HCT116 (cell line): ENCODE data around the gene TLL2. TPM values are rescaled to one million over a fixed set of nuclear protein-coding genes. Genes with fewer than 3 reads are reported as not detected.

Experiments
- ATAC-seq: fragments of 200-7000 bp; cut with Tn5 transposase; 2 replicates; pipeline ENCODE4 v1.9.1; 2020; ENCODE audit warnings: mild to moderate bottlenecking, moderate library complexity
- BruUV-seq: library from RNA; stranded (reverse); fragments of 400-500 nt; replicated peaks from 2 replicates; lab custom pipeline; 2021; lab: Mats Ljungman, UMichigan
- CTCF ChIA-PET: fragments of 300-600 bp; sonication (Branson Sonifier 250); formaldehyde crosslinking; loops from one replicate; lab custom pipeline; 2021; ENCODE audit warnings: antibody characterized with exemption; lab: Charles Lee
- POLR2A ChIA-PET: fragments of 300-600, 350-600 bp; sonication (Branson Sonifier 250); formaldehyde crosslinking; loops from one replicate; lab custom pipeline; 2021; ENCODE audit warnings: antibody characterized with exemption; lab: Charles Lee
- RAD21 ChIA-PET, 2 experiments: fragments of 300-600 bp; sonication (Branson Sonifier 250); formaldehyde crosslinking; loops; one replicate each; lab custom pipeline; 2023; ENCODE audit warnings: low total read pairs in 2 of 2; ENCODE audit not compliant: uncharacterized antibody in 2 of 2, unreplicated experiment in 2 of 2, low non-redundant PET in 1 of 2; lab: Charles Lee
- DNase-seq: peaks from one replicate; pipeline ENCODE4 v3.0.0-alpha.2; 2010; ENCODE audit warnings: low read depth, low spot score
- H2AFZ ChIP-seq: fragments of 200-600 bp; shearing (Covaris generic), sonication (generic); 2 replicates; pipeline ENCODE4 v1.6.1; 2017; ENCODE audit warnings: low read depth, mixed run types, mixed read lengths, antibody characterized with exemption, low read length; ENCODE audit not compliant: poor library complexity, severe bottlenecking
- H3K27ac ChIP-seq: 2 replicates; pipeline ENCODE4 v1.5.1; 2012; ENCODE audit warnings: low read depth, low read length
- H3K27me3 ChIP-seq: fragments of 200-600 bp; sonication (generic); 2 replicates; pipeline ENCODE4 v1.6.1; 2016; ENCODE audit warnings: mixed run types, low read length, mixed read lengths; ENCODE audit not compliant: insufficient read depth
- H3K36me3 ChIP-seq, 2 experiments: fragments of 200-500 bp in 1 of 2; fragments of 200-600 bp in 1 of 2; sonication (Bioruptor generic) in 1 of 2; sonication (generic) in 1 of 2; 2 replicates each; pipeline versions ENCODE4 v1.5.1 to v1.6.1; 2014 to 2016; ENCODE audit warnings: low read length in 2 of 2, inconsistent platforms in 1 of 2, mixed read lengths in 1 of 2, mixed run types in 1 of 2; ENCODE audit not compliant: insufficient read depth in 2 of 2, control insufficient read depth in 1 of 2
- H3K4me1 ChIP-seq, 2 experiments: fragments of 200-600 bp in 1 of 2; sonication (generic) in 1 of 2; 2 replicates each; pipeline versions ENCODE4 v1.5.1 to v1.6.1; 2012 to 2017; ENCODE audit warnings: low read length in 2 of 2, inconsistent platforms in 1 of 2, mild to moderate bottlenecking in 1 of 2, mixed read lengths in 1 of 2, mixed run types in 1 of 2, moderate library complexity in 1 of 2; ENCODE audit not compliant: insufficient read depth in 2 of 2, control insufficient read depth in 1 of 2
- H3K4me2 ChIP-seq: fragments of 200-600 bp; sonication (generic); 2 replicates; pipeline ENCODE4 v1.6.1; 2017; ENCODE audit warnings: mixed run types, low read length, mixed read lengths
- H3K4me3 ChIP-seq, 2 experiments: fragments of 200-600 bp in 1 of 2; sonication (generic) in 1 of 2; replicated peaks in 1 of 2; 2 replicates each; pipeline ENCODE4 v1.5.1; 2011 to 2016; ENCODE audit warnings: low read length in 2 of 2, control low read depth in 1 of 2, low read depth in 1 of 2, mild to moderate bottlenecking in 1 of 2, mixed read lengths in 1 of 2, mixed run types in 1 of 2
- H3K79me2 ChIP-seq: fragments of 200-600 bp; sonication (generic); 2 replicates; pipeline ENCODE4 v1.6.1; 2017; ENCODE audit warnings: mild to moderate bottlenecking, mixed run types, low read length, moderate library complexity, mixed read lengths; ENCODE audit not compliant: insufficient read depth
- H3K9ac ChIP-seq: fragments of 200-600 bp; sonication (generic); 2 replicates; pipeline ENCODE4 v1.6.1; 2016; ENCODE audit warnings: low read length, mixed read lengths
- H3K9me2 ChIP-seq: fragments of 200-600 bp; sonication (generic), shearing (Covaris generic); 2 replicates; pipeline ENCODE4 v1.6.1; 2017; ENCODE audit warnings: mixed run types, mild to moderate bottlenecking, moderate library complexity; ENCODE audit not compliant: insufficient read depth
- H3K9me3 ChIP-seq, 2 experiments: fragments of 200-500 bp in 1 of 2; fragments of 200-600 bp in 1 of 2; sonication (Bioruptor generic) in 1 of 2; sonication (generic) in 1 of 2; 2 replicates each; pipeline ENCODE4 v1.6.1; 2014 to 2017; ENCODE audit warnings: low read length in 2 of 2, mixed read lengths in 2 of 2, inconsistent platforms in 1 of 2, low read depth in 1 of 2, mild to moderate bottlenecking in 1 of 2, mixed run types in 1 of 2, moderate library complexity in 1 of 2; ENCODE audit not compliant: control insufficient read depth in 1 of 2, insufficient read depth in 1 of 2
- H4K20me1 ChIP-seq: fragments of 200-600 bp; sonication (generic), shearing (Covaris generic); 2 replicates; pipeline ENCODE4 v1.6.1; 2017; ENCODE audit warnings: mixed run types, mild to moderate bottlenecking, moderate library complexity; ENCODE audit not compliant: insufficient read depth
- CBX3 ChIP-seq: IDR thresholded peaks from 2 replicates; pipeline ENCODE4 v1.6.1; 2012; ENCODE audit warnings: low read depth
- CEBPB ChIP-seq: IDR thresholded peaks from 2 replicates; pipeline ENCODE4 v1.6.1; 2012; ENCODE audit warnings: low read depth
- EGR1 ChIP-seq: IDR thresholded peaks from 2 replicates; pipeline ENCODE4 v1.6.1; 2012; ENCODE audit warnings: low read depth
- ELF1 ChIP-seq: IDR thresholded peaks from 2 replicates; pipeline ENCODE4 v1.6.1; 2012; ENCODE audit warnings: low read depth, borderline replicate concordance
- EZH2 ChIP-seq: fragments of 200-600 bp; sonication (generic); IDR thresholded peaks from 2 replicates; pipeline ENCODE4 v1.6.1; 2017; ENCODE audit warnings: antibody characterized with exemption, mixed run types
- EZH2phosphoT487 ChIP-seq: fragments of 200-600 bp; IDR thresholded peaks from 2 replicates; pipeline ENCODE4 v1.6.1; 2018; ENCODE audit warnings: antibody characterized with exemption, borderline replicate concordance
- FOSL1 ChIP-seq: IDR thresholded peaks from 2 replicates; pipeline ENCODE4 v1.6.1; 2012; ENCODE audit warnings: low read depth
- JUND ChIP-seq: IDR thresholded peaks from 2 replicates; pipeline ENCODE4 v1.6.1; 2012
- POLR2A ChIP-seq: IDR thresholded peaks from 2 replicates; pipeline ENCODE4 v1.7.0; 2011; ENCODE audit warnings: borderline replicate concordance; ENCODE audit not compliant: insufficient read depth, insufficient read length; ENCODE audit errors: extremely low read depth
- RAD21 ChIP-seq: IDR thresholded peaks from 2 replicates; pipeline ENCODE4 v1.6.1; 2012; ENCODE audit warnings: low read depth, mild to moderate bottlenecking
- SIN3A ChIP-seq: IDR thresholded peaks from 2 replicates; pipeline ENCODE4 v1.6.1; 2012; ENCODE audit warnings: low read depth
- SRF ChIP-seq: IDR thresholded peaks from 2 replicates; pipeline ENCODE4 v1.6.1; 2012; ENCODE audit warnings: low read depth
- YY1 ChIP-seq: IDR thresholded peaks from 2 replicates; pipeline ENCODE4 v1.6.1; 2011; ENCODE audit warnings: low read length, low read depth, moderate library complexity, mild to moderate bottlenecking; ENCODE audit not compliant: insufficient replicate concordance; ENCODE audit errors: extremely low read depth
- ZFX ChIP-seq: fragments of 450-650 bp; IDR thresholded peaks from 2 replicates; pipeline ENCODE4 v1.6.1; 2017
- intact Hi-C: fragments of 100-400 bp; cut with micrococcal nuclease; formaldehyde crosslinking; loops from 2 replicates; pipeline ENCODE4 v1.10.0; 2022
- total RNA-seq: library from RNA; stranded (reverse); gene quantifications from one replicate; pipeline ENCODE4 v1.2.1, GENCODE V29; 2021; ENCODE audit not compliant: unreplicated experiment
- TF ChIP-seq, protein P1 (sequence below): IDR thresholded peaks from 2 replicates; pipeline ENCODE4 v1.6.1; 2012
- TF ChIP-seq, protein P2 (sequence below): IDR thresholded peaks from 2 replicates; pipeline ENCODE4 v1.6.1; 2012; ENCODE audit warnings: low read depth

The TLL2 gene
- total RNA-seq, 1 experiment from 2014 or later, result 1.3 TPM

DNA sequence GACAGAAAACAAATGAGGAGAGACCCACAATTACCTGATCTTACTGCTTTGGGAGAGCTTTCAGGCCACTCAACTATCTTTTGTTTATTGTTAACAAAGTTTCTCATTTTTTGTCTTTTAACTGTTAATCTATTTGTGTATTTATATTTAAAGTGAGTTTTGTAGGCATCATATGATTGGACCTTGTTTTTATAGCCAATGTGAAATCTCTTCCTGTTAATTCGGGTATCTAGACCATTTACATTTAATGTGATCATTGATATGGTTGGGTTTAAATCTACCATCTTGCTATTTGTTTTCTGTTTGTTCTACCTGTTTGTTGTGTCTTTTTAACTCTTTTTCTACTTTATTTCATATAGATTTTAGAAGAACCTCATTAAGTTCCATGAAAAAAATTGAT is 167.4 kb downstream of the TLL2 start:
- ATAC-seq (no peak), DNase-seq (no peak)
- Histone ChIP-seq H3K79me2 (no peaks in the 10 kb centered on the region), H3K4me2 (no peak overlapping the region), H3K4me3 (no peak overlapping the region), H2AFZ (no peak overlapping the region), H3K9me3 (peaks cover 0 to 5% of the 10 kb centered on the region in 2 experiments; a peak in 2 of 4 replicates), H3K36me3 (no peaks in the 10 kb centered on the region), H3K9ac (no peak overlapping the region), H3K4me1 (no peaks in the 10 kb centered on the region), H3K9me2 (no peaks in the 10 kb centered on the region), H3K27ac (no peak overlapping the region), H4K20me1 (no peaks in the 10 kb centered on the region), H3K27me3 (no peaks in the 10 kb centered on the region)
- intact Hi-C loops, result no loop called here
- POLR2A ChIA-PET, result no interaction called here
- RAD21 ChIA-PET, result no interaction called here
- CTCF ChIA-PET, result no interaction called here
- no TSS peak for BruUV-seq
- TF ChIP-seq CBX3 (0 out of 2 replicates have a peak, but pooled peaks have one; percentile 47), FOSL1 (no peak)
- TF ChIP-seq, protein P1, sequence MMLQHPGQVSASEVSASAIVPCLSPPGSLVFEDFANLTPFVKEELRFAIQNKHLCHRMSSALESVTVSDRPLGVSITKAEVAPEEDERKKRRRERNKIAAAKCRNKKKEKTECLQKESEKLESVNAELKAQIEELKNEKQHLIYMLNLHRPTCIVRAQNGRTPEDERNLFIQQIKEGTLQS, result no peak

DNA sequence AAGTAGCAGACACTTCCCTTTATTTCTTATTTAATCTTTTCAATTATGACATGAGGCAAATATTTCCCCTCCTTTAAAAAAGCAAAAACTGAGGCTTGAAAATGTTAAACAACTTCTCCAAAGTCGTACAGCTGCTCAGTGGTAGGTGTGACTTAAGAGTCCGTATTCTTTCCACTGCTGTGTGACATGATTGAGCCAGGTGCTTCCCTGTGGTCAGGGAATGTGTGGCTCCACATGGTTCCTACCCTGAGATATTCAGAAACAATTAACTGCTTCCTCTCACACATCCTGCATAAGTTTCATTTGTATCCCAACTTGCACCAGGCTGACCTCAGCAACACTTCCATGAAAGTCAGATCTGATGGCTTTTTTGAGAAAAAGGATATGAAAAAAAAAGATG is 168.5 kb downstream of the TLL2 start:
- TF ChIP-seq RAD21 (no peak), CEBPB (no peak), ELF1 (no peak), SIN3A (no peak), POLR2A (no peak), EZH2 (no peak), EGR1 (no peak), EZH2phosphoT487 (no peak), ZFX (no peak), SRF (no peak), YY1 (no peak), JUND (no peak)
- TF ChIP-seq, protein P2, sequence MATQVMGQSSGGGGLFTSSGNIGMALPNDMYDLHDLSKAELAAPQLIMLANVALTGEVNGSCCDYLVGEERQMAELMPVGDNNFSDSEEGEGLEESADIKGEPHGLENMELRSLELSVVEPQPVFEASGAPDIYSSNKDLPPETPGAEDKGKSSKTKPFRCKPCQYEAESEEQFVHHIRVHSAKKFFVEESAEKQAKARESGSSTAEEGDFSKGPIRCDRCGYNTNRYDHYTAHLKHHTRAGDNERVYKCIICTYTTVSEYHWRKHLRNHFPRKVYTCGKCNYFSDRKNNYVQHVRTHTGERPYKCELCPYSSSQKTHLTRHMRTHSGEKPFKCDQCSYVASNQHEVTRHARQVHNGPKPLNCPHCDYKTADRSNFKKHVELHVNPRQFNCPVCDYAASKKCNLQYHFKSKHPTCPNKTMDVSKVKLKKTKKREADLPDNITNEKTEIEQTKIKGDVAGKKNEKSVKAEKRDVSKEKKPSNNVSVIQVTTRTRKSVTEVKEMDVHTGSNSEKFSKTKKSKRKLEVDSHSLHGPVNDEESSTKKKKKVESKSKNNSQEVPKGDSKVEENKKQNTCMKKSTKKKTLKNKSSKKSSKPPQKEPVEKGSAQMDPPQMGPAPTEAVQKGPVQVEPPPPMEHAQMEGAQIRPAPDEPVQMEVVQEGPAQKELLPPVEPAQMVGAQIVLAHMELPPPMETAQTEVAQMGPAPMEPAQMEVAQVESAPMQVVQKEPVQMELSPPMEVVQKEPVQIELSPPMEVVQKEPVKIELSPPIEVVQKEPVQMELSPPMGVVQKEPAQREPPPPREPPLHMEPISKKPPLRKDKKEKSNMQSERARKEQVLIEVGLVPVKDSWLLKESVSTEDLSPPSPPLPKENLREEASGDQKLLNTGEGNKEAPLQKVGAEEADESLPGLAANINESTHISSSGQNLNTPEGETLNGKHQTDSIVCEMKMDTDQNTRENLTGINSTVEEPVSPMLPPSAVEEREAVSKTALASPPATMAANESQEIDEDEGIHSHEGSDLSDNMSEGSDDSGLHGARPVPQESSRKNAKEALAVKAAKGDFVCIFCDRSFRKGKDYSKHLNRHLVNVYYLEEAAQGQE, result no peak
- Histone ChIP-seq H3K4me1 (no peaks in the 10 kb centered on the region), H3K79me2 (no peaks in the 10 kb centered on the region), H3K9me2 (no peaks in the 10 kb centered on the region), H3K36me3 (no peaks in the 10 kb centered on the region), H3K4me3 (no peak overlapping the region), H3K27me3 (no peaks in the 10 kb centered on the region), H4K20me1 (no peaks in the 10 kb centered on the region), H3K9me3 (peaks cover 0 to 5% of the 10 kb centered on the region in 2 experiments; a peak in 2 of 4 replicates), H2AFZ (no peak overlapping the region), H3K27ac (no peak overlapping the region), H3K9ac (no peak overlapping the region), H3K4me2 (no peak overlapping the region)
- DNase-seq, result no peak
- ChIA-PET RAD21 (no interaction called here), POLR2A (no interaction called here), CTCF (no interaction called here)
- no peak for ATAC-seq
- intact Hi-C loops, result no loop called here
- BruUV-seq, result no TSS peak
